GM19395 (cell line): Measurements from ENCODE around the gene LRRFIP2.
A peak's percentile ranks its signal among the peaks of the same experiment; 100 is the strongest.

Experiments
- ATAC-seq: cut with Tn5 transposase; IDR thresholded peaks from one replicate; pipeline ENCODE4 v1.9.1; 2021; ENCODE audit warnings: mild to moderate bottlenecking, moderate library complexity; ENCODE audit not compliant: unreplicated experiment

The LRRFIP2 gene

DNA sequence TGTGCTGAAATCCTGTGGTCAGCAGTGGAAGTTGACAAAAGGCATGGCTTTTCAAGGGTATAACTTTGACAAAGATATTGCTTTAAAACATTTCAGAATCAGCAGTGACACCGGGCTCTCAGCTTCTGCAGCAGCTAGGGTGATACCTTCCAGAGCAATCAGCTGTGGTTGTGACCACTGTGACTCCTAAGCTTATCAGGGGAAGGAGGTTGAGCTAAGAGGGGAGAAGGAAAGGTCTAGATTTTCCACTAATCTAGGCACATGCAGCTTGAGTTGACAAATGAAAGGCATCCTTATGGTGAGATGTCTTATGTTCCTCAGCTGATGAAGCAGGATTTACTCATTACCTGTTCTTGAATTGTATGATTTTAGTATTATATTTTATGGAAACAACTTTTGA is 16.3 kb upstream of the LRRFIP2 start:
- ATAC-seq: no peak

DNA sequence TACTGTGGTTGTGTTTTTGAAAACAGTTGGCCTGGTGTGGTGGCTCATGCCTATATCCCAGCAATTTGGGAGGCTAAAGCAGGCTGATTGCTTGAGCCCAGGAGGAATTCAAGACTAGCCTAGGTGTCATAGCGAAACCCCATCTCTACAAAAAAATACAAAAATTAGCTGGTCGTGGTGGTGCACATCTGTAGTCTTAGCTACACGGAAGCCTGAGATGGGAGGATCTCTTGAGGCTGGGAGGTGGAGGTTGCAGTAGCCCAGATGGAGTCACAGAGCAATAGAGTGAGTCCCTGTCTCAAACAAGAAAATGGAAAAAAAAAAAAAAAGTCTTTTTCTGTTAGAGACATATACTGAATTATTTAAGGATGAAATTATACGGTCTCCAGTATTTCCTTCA is 14.7 kb upstream of the LRRFIP2 start:
- no peak for ATAC-seq

DNA sequence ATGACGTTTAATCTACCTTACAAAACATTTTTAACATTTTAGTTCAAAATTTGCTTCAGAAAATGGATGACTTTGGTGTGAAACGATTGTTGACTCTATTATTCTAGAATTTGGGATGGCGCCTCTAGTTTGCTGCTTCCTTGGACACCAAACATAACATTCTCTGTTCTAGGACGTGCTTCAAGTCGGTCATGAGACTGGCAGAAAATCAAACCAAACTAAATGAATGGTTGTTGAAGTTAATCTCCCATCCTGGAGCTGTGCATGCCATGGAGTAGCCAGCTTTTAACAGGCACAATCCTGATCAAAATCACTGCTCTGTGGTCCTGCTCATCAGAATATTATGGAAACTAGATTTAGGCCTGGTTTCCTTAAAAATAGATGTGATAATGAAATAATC is 9.6 kb upstream of the LRRFIP2 start:
- no peak for ATAC-seq

DNA sequence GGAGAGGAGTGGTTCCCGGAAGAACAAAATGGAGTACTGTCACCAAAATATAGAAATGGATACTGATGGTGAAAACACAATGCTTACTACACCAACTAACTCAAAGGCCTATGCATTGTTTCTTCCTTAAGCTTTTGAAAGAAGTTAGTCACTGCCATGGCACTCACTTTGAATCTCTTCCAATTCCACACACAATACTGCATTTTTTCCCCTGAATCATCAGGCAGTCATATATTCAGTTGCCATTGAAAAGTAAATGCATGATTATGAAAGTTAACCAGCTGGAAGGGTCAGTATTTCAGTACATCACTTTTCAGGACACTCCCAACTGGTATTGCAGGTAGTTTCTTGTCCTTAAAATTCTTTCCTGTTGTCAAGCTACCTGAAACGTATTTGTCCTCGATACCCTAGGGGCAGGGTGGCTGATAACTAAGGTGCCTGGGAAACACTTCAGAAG is 9.0 kb upstream of the LRRFIP2 start:
- no peak for ATAC-seq

DNA sequence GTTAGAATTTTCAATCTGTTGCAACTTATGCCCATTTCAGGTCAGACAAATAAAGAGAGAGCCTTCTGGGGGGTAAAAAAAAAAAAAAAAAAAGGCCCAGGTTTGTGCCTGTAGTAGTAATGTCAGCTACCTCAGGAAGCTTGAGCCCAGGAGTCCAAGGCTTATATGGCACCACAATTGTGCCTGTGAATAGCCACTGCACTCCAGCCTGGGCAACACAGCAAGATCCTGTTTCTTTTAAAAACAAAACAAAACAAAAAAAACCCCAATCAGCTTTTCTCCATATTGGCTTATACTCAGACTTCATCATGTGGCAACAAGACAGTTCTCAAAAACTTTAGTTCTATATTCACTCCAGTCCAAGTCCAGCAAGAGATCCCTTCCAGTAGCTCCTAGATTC is 8.4 kb upstream of the LRRFIP2 start:
- no peak for ATAC-seq

DNA sequence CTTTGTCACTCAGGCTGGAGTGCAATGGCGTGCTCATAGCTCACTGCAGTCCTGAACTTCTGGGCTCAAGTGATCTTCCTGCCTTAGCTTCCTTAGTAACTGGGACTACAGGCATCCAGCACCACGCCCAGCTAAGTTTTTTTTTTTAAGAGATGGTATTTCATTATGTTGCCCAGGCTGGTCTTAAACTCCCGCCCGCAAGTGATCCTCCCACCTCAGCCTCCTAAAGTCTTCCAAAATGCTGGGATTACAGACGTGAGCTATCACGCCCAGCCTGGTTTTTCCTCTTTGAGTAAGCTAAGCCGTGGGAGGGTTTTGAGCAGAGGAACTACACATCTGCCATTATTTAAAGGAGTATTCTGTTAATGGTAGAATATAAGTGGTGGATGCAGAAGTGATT is 7.4 kb upstream of the LRRFIP2 start:
- ATAC-seq: no peak

DNA sequence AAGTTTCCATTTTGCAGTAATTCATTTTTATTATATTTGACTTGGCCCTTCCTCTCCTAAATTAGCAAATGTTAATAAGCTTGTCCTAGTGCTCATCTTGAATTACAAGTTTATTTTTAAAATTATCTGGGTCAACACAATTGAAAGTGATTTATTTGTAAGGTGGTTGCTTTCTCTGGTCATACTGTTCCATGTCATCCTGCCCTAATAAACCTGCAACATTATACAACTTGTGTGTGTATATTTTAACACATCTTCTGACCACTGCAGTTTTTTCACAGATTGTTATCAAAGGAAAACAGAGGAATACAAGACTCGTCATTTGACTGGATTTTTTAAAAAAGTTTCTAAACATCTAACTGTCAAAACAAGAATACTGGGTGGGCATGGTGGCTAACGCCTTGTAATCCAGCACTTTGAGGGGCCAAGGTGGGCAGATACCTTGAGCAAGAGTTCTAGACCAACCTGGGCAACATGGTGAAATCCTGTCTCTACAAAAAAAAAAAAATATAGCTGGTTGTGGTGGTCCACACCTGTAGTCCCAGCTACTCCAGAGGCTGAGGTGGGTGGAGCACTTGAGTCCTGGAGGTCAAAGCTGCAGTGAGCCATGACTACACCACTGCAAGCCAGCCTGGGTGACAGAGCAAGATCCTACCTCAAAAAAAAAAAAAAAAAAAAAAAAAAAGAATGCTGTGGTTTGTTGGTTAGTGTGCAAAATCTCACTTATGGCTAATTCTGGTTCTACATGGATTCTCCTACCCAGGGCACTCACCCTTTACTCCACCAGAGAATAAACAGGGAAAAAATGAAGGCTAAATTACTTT is 5.0 kb upstream of the LRRFIP2 start:
- no peak for ATAC-seq

DNA sequence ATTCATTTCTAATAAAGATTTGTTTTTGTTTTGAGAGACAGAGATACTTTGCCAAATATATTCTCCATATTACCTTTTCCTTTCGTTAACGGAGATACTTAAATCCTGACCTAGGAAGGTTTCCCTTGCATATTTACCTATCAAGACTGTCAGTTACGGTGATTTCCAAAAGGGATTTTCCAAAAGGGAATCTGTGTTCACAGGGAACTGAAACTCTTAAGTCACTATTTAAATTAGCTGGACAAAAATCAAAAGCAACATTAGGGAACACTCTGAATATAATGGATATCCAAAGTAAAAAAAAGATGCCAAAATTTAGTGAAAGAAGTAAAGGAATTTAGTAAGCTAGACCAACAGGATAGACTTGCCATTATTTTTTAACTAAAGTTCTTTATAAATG is 576 bp downstream of the LRRFIP2 start:
- no peak for ATAC-seq

DNA sequence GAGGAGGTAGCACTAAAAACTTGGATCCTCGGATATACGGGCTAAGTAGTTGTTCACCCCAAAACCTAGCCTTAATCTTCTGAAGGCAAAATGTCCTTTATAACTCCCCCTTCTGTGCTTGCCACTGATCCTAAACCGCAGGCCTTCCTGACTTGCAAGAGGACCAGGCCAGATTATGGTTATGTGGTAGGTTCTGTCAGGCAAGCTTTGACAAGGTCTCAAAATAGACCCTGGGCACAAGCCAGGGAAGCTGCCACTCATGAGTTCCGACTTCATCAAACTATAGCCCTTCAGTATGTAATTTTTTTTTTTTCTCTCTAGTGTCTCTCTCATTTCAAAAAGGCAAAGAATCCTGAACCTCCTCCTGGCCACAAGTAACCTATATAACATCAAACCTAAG is 3.2 kb downstream of the LRRFIP2 start:
- ATAC-seq: no peak

DNA sequence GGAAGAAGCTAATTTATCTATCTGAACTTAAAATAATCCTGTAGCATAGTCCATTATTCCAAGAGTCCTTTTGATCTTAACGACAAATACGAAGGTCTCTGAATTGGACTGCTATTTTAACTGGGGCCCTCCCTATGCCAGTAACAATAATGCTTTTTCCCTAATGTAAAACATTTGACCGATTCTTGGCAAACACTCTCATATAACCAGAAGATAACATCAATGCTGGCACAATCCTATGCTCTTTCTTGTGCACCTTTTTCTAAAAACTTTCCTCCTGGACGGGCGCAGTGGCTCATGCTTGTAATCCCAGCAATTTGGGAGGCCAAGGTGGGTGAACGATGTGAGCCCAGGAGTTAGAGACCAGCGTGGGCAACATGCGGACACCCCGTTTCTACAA is 3.9 kb downstream of the LRRFIP2 start:
- no peak for ATAC-seq

DNA sequence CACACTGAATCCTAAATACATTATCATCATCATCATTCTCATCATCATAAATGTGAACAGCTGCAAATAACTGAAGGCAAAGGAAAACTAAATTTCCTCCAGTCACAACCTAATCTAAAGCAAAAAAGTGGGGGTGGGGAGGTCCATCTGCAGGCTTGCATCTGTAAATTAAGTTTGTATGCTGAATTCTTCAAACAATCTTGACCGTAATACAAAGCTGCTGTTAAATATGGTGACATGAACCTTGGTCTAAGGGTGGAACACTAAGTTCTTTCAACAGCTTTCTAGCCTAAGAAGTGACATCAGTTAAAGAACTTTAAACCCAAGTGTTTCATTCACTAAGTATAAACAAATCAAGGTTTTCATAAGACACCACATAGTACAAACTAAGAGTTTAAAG is 4.3 kb downstream of the LRRFIP2 start:
- no peak for ATAC-seq

DNA sequence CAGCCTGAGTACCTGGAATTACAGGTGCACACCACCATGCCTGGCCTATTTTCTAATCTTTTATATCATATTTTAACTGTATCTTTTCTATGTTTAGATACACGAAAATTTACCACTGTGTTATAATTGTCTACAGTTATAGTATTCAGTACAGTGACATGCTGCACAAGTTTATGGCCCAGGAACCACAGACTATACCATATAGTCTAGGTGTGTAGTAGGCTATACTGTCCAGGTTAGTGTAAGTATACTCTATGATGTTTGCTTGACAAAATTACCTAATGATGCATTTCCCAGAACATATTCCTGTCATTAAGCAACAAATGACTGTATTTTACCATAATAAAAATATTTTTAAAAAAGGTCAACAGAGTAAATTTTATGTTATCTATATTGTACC is 5.5 kb downstream of the LRRFIP2 start:
- no peak for ATAC-seq

DNA sequence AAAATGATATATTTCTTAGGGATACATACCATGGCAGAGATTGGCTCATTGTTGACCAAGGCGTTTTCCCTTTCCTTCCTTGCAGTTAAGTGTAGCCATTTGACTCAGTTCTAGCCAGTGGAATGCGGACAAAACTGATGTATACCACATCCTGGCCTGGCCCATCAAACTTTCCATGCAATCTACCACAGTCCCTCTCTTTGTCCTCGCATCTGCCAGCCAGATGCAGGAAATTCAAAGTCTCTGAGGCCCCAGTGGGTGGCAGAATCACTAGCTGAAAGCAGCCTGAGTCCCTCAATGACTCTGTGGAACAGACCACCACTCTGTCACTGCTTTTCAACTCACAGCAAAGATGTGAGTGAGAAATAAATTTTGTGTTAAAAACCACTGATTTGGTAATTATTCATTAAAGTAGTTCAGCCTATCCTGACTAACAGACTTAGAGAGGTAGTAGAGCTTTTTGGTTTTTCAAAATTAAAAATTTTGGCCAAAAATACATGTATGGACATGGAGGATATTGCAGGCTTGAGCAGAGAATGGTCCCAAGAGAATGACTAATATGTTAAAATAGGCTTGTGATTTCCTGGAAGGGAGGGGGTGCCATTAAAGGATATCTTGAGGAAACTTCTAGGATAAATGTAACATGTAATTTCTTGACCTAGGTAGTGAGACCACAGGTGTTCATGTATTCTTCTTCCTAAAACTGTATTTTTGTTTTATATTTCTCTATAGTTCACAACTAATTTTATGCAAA is 10.9 kb downstream of the LRRFIP2 start:
- ATAC-seq: peak; percentile 34

DNA sequence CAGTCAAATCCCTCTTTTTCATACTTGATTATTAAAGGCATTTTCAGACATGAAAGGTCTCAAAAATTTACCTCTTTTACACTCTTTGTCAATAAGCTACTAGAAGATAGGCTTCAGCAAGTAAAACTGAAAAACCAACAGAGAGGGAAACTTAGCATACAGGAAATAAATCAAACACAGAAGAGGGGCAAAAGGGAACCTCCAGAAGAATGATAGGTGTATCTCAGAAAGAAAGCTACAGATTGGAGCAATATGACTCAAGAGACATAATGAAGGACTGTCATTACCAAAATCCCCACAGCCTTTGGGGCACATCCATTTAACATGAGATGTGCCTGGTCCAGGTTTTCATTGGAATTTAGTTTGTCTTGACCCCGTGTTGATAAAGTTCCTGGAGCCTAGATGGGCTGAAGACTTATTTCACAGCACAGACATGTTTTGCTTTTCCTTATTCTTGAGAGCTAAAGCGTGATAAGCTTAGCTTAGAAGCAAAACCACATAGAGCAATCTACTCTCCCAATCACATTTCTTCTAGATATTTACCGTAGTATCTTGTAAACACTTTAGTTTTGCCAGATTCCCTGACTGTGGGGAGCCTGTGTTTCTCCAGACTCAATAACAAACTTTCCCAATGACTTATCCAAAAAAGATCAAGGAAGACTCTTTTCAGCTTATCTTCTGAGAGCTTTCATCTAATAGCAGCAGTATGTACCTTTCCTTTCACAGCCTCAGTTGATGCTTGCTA is 11.7 kb downstream of the LRRFIP2 start:
- ATAC-seq: peak; percentile 85

DNA sequence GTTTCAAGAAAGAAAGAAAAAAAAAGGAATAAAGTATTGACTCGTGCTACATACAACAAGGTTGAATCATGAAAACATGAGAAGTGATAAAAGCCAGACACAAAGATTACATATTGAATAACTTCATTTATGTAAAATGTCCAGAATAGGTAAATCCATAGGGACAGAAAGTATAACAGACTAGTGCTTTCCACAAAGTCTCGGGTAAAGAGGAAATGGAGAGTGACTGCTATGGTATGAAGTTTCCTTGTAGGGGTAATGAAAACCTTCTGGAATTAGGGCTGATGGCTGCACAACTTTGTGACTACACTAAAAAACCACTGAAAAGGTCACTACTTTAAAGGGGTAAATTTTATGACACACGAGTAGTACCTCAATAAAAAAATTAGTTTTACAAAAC is 13.0 kb downstream of the LRRFIP2 start:
- ATAC-seq: no peak

DNA sequence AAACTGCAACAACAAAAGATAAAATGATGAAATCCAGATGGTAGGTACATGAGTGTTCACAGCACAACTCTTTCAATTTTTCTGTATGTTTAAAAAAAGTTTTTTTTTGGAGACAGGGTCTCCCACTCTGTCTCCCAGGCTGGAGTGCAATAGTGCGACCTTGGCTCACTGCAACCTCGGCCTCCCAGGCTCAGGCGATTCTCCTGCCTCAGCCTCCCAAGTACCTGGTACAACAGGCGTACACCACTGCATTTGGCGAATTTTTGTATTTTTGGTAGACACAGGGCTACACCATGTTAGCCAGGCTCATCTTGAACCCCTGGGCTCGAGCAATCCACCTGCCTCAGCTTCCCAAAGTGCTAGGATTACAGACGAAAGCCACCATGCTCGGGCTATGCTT is 18.6 kb downstream of the LRRFIP2 start:
- no peak for ATAC-seq

DNA sequence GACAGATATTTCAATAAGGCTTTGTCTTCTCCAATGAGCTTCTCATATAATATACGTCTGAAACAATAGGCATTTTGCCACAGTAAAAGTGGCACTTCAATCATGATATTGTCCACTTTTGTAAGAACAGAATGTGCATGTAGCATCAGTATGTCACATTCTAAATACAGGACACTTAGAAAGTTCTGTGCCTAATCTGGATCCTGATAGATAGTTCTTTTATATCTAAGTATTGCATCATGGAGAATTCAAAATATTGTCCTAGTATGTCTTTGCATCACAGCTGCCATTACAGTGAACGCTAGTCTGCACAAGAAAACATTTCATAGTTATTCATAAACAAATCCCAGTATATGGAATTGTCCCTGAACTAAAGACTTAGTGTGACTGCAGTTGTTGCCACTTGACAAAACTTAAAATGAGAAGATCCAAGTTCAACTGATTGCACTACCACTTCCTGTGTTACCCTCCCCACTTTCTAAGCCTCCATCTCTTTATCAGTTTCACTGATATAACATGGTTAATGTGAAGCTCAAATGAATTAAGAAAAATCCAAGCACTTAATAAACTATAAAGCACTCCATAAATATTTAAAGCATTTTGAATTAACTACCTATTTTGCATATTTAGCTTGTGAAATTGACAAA is 19.6 kb downstream of the LRRFIP2 start:
- no peak for ATAC-seq

DNA sequence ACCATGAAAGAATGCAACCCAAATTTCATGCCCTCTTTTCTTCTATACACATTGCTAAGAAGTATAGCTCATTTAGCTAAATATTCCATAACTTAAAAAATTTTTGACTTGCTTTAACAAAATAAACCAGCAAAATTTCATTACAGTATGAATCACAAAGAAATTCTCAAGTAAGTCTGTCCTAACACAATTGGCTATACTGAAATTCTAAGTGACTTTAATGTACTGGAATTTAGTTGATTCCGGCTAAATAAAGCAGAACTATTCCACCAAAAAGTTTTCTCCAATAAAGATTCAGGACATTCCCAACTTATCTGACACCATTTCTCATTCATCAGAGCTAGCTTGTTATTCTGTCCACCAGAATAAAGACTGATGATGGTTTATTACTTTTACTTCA is 23.8 kb downstream of the LRRFIP2 start:
- ATAC-seq: no peak

DNA sequence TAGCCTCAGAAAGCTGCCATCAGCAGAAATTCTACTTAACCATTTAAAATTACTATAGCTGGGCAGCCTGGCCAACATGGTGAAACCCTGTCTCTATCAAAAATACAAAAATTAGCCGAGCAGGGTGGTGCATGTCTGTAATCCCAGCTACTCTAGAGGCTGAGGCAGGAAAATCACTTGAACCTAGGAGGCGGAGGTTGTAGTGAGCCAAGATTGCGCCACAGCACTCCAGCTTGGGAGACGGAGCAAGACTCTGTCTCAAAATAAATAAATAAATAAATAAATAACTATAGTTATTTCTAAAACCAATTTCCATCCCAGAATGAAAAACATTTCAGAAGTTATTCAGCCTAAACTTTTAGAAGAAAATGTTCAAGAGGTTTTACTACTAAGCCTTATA is 25.1 kb downstream of the LRRFIP2 start:
- ATAC-seq: no peak

DNA sequence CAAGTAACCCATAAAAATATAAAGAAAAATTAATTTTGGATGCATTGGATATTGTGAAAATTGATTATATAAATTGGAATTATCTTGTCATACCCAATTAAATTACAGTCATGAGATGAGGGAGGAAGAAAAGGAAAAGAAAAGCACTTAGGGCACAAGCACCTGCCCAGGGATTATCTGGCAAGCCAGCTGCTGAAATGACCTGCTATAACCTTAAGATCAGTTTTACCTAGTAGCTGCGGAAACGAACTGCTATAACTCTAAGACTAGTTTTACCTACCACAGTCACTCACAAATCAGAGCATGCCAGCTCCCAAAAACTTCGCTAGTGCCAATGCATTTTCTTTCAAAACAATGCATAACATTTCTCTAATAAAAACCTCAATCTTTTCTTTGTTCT is 26.2 kb downstream of the LRRFIP2 start:
- ATAC-seq: no peak

DNA sequence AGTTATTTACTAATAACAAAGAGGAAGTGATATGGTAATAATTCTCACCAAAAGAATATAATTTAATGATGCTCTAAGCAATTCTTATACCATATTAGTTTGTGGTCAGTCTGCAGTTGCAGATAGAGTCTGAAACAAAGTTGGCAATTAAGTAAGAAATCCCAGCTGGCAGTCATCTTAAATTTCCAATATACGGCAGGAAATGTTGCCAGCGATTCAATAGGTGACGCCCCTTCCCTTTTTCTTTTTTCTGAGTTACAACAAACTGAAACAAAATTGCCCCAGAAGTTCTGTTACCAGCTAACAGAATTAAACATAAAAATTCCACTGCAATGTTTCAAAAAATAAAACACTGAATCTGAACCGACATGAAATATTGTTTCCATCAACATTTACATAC is 26.7 kb downstream of the LRRFIP2 start:
- no peak for ATAC-seq
